MCF 10A (cell line): ENCODE measurements around the gene GALNT16. TPM values are rescaled to one million over a fixed set of nuclear protein-coding genes. Genes with fewer than 3 reads are reported as not detected.

Source experiments
- BruUV-seq: library from RNA; stranded (reverse); fragments of 400-500 nt; replicated peaks from 2 replicates; lab custom pipeline; 2021; lab: Mats Ljungman, UMichigan
- CTCF ChIA-PET: fragments of 300-600 bp; sonication (Branson Sonifier 250); formaldehyde crosslinking; extraction: SDS; loops from one replicate; lab custom pipeline; 2021; ENCODE audit warnings: antibody characterized with exemption, inconsistent platforms; lab: Yijun Ruan, JAX
- POLR2A ChIA-PET: fragments of 300-600, 350-650 bp; sonication (Branson Sonifier 250); formaldehyde crosslinking; extraction: SDS; loops from one replicate; lab custom pipeline; 2020; ENCODE audit warnings: antibody characterized with exemption, inconsistent platforms; lab: Yijun Ruan, JAX
- DNase-seq: peaks from one replicate; pipeline ENCODE4 v3.0.0-alpha.2; 2018; ENCODE audit not compliant: unreplicated experiment
- H3K27ac Mint-ChIP-seq: one replicate; pipeline ENCODE4 v1.8.0; 2022; ENCODE audit warnings: mild to moderate bottlenecking, low read depth, mixed read lengths; ENCODE audit not compliant: unreplicated experiment
- H3K27me3 Mint-ChIP-seq: one replicate; pipeline ENCODE4 v1.8.0; 2022; ENCODE audit warnings: mixed read lengths; ENCODE audit not compliant: insufficient read depth, unreplicated experiment
- H3K36me3 Mint-ChIP-seq: one replicate; pipeline ENCODE4 v1.8.0; 2022; ENCODE audit warnings: mild to moderate bottlenecking, moderate library complexity, mixed read lengths; ENCODE audit not compliant: insufficient read depth, unreplicated experiment
- H3K4me1 Mint-ChIP-seq: one replicate; pipeline ENCODE4 v1.8.0; 2022; ENCODE audit warnings: mixed read lengths; ENCODE audit not compliant: insufficient read depth, unreplicated experiment
- H3K4me3 Mint-ChIP-seq: one replicate; pipeline ENCODE4 v1.8.0; 2022; ENCODE audit warnings: mild to moderate bottlenecking, moderate library complexity, mixed read lengths; ENCODE audit not compliant: unreplicated experiment
- H3K9me3 Mint-ChIP-seq: one replicate; pipeline ENCODE4 v1.8.0; 2022; ENCODE audit warnings: mixed read lengths; ENCODE audit not compliant: unreplicated experiment
- CTCF ChIP-seq: fragments of 200-600 bp; IDR thresholded peaks from one replicate; pipeline ENCODE4 v1.8.0; 2022; ENCODE audit warnings: antibody characterized with exemption, mild to moderate bottlenecking; ENCODE audit not compliant: unreplicated experiment
- intact Hi-C: fragments of 100-400 bp; cut with micrococcal nuclease; formaldehyde crosslinking; loops from 2 replicates; pipeline ENCODE4 v1.14.1; 2022
- total RNA-seq: library from RNA; stranded (reverse); gene quantifications from 2 replicates; pipeline ENCODE4 v1.2.3, GENCODE V29; 2022

Gene GALNT16
- total RNA-seq, 1 experiment from 2014 or later = not detected

GRCh38 chr14:69312608-69313007, 52.6 kb downstream of the GALNT16 start:
- intact Hi-C loops = no loop called here
- H3K36me3 Mint-ChIP-seq = no peaks in the 10 kb centered on the region
- no peak for DNase-seq
- peaks cover 7% of the 10 kb centered on the region for H3K4me1 Mint-ChIP-seq
- peaks cover 45% of the 10 kb centered on the region for H3K27me3 Mint-ChIP-seq
- no peak overlapping the region for H3K4me3 Mint-ChIP-seq
- H3K27ac Mint-ChIP-seq = no peak overlapping the region
- TF ChIP-seq CTCF = no peak
- ChIA-PET CTCF (no interaction called here), POLR2A (no interaction called here)
- no TSS peak for BruUV-seq
- no peaks in the 10 kb centered on the region for H3K9me3 Mint-ChIP-seq

- CTCF ChIA-PET = no interaction called here
- H3K4me3 Mint-ChIP-seq = no peak overlapping the region
- no peaks in the 10 kb centered on the region for H3K36me3 Mint-ChIP-seq
- BruUV-seq = no TSS peak
- POLR2A ChIA-PET = no interaction called here
- intact Hi-C loops = no loop called here
- H3K27me3 Mint-ChIP-seq = peaks cover 39% of the 10 kb centered on the region
- H3K9me3 Mint-ChIP-seq = no peaks in the 10 kb centered on the region
- TF ChIP-seq CTCF = no peak
- H3K27ac Mint-ChIP-seq = no peak overlapping the region
- peaks cover 7% of the 10 kb centered on the region for H3K4me1 Mint-ChIP-seq
- DNase-seq = no peak
Observed at GRCh38 chr14:69313176-69313575, 53.2 kb downstream of the GALNT16 start.

GRCh38 chr14:69314327-69314726, 54.4 kb downstream of the GALNT16 start:
- Mint-ChIP-seq H3K9me3 (no peaks in the 10 kb centered on the region), H3K27me3 (peaks cover 28% of the 10 kb centered on the region), H3K4me3 (no peak overlapping the region), H3K4me1 (peaks cover 7% of the 10 kb centered on the region), H3K27ac (no peak overlapping the region), H3K36me3 (no peaks in the 10 kb centered on the region)
- BruUV-seq = no TSS peak
- no peak for TF ChIP-seq CTCF
- ChIA-PET POLR2A (interaction anchor here (0.7 kb wide), 2 partner anchors 149 to 902 kb away, joined by 3 read pairs; no protein-coding TSS in a partner anchor), CTCF (interaction anchor here (0.9 kb wide), 1 partner anchor 72 kb away, joined by 3 read pairs; no protein-coding TSS in a partner anchor)
- no peak for DNase-seq
- intact Hi-C loops = no loop called here

- Mint-ChIP-seq H3K27ac (no peak overlapping the region), H3K4me1 (peaks cover 7% of the 10 kb centered on the region), H3K4me3 (no peak overlapping the region), H3K36me3 (no peaks in the 10 kb centered on the region), H3K9me3 (no peaks in the 10 kb centered on the region), H3K27me3 (peaks cover 18% of the 10 kb centered on the region)
- peak; percentile 57 for DNase-seq
- POLR2A ChIA-PET = no interaction called here
- no peak for TF ChIP-seq CTCF
- CTCF ChIA-PET = interaction anchor here (0.9 kb wide), 1 partner anchor 73 kb away, joined by 3 read pairs; no protein-coding TSS in a partner anchor
- intact Hi-C loops = no loop called here
- BruUV-seq = no TSS peak
Observed at GRCh38 chr14:69315301-69315700, 55.3 kb downstream of the GALNT16 start.
